ENCODE results near the gene TMEM240.
A peak's percentile ranks its signal among the peaks of the same experiment; 100 is the strongest.
"Not testable (repeated sequence)": the region's sequence is repeated elsewhere in the genome, so short reads cannot be mapped to it uniquely, and the experiment has no call there.

Gene TMEM240

GRCh38 chr1:1523226-1523625, 17.2 kb downstream of the TMEM240 start:
- not testable (repeated sequence) for DNase-seq

- not testable (repeated sequence) for DNase-seq
Measured at GRCh38 chr1:1522536-1522935, 17.9 kb downstream of the TMEM240 start.

GRCh38 chr1:1521331-1521730, 19.1 kb downstream of the TMEM240 start:
- no peak for DNase-seq

GRCh38 chr1:1519805-1520505, 20.5 kb downstream of the TMEM240 start:
- not testable (repeated sequence) for DNase-seq

GRCh38 chr1:1518621-1519007, 21.8 kb downstream of the TMEM240 start:
- not testable (repeated sequence) for DNase-seq

- no peak for DNase-seq
Measured at GRCh38 chr1:1517973-1518620, 22.3 kb downstream of the TMEM240 start.

GRCh38 chr1:1516923-1517322, 23.5 kb downstream of the TMEM240 start:
- DNase-seq = not testable (repeated sequence)

- not testable (repeated sequence) for DNase-seq
Measured at GRCh38 chr1:1514376-1514775, 26.0 kb downstream of the TMEM240 start.

GRCh38 chr1:1513675-1514074, 26.7 kb downstream of the TMEM240 start:
- DNase-seq = not testable (repeated sequence)

- DNase-seq = not testable (repeated sequence)
Measured at GRCh38 chr1:1512425-1512824, 28.0 kb downstream of the TMEM240 start.

GRCh38 chr1:1511533-1512285, 28.7 kb downstream of the TMEM240 start, which contains the start of gene ATAD3A:
TSS of gene ATAD3A (plus strand) at chr1:1512162. CDS start at chr1:1512269, 107 bp downstream.
- DNase-seq = peak; percentile 97

GRCh38 chr1:1510912-1511532, 29.4 kb downstream of the TMEM240 start:
- DNase-seq = peak; percentile 15

- not testable (repeated sequence) for DNase-seq
Measured at GRCh38 chr1:1509465-1509850, 31.0 kb downstream of the TMEM240 start.

- not testable (repeated sequence) for DNase-seq
Measured at GRCh38 chr1:1508775-1509464, 31.5 kb downstream of the TMEM240 start.

GRCh38 chr1:1507305-1507704, 33.1 kb downstream of the TMEM240 start:
- DNase-seq = no peak

GRCh38 chr1:1505801-1506200, 34.6 kb downstream of the TMEM240 start:
- not testable (repeated sequence) for DNase-seq

- peak; percentile 25 for DNase-seq
Measured at GRCh38 chr1:1505366-1505798, 35.0 kb downstream of the TMEM240 start.

- DNase-seq = peak; percentile 61
Measured at GRCh38 chr1:1504777-1505365, 35.6 kb downstream of the TMEM240 start.

- DNase-seq = not testable (repeated sequence)
Measured at GRCh38 chr1:1495461-1495975, 44.9 kb downstream of the TMEM240 start.

- not testable (repeated sequence) for DNase-seq
Measured at GRCh38 chr1:1494311-1494710, 46.1 kb downstream of the TMEM240 start.

GRCh38 chr1:1491601-1492000, 48.8 kb downstream of the TMEM240 start:
- no peak for DNase-seq
